ENCODE measurements around the gene SF3A2. TPM values are rescaled to one million over a fixed set of nuclear protein-coding genes. Genes with fewer than 3 reads are reported as not detected.

Gene SF3A2
- total and polyA plus RNA-seq, 2 experiments from 2014 or later = 21.2 to 75.3 TPM

DNA sequence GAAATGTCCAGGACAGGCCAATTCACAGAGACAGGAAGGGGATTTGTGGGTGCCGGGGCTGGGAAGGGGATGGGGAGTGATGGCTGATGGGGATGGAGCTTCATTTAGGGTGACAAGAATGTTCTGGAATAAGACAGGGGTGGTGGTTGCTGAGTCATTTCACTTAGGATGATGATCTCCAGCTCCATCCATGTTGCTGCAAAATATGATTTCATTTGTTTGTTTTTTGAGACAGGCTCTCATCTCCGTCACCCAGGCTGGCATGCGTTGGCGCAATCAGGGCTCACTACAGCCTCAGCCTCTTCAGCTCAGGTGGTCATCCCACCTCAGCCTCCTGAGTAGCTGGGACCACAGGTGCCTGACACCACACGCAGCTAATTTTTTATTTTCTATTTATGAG, 22.7 kb downstream of the SF3A2 start:
- no peaks in the 10 kb centered on the region for H3K9me2 ChIP-seq (replicated peaks; ENCODE audit: insufficient read depth)
- H3K4me3 ChIP-seq = no peak overlapping the region
- H3K36me3 ChIP-seq (replicated peaks; ENCODE audit: insufficient read depth, low read depth) = no peaks in the 10 kb centered on the region
- TF ChIP-seq EZH2 (IDR thresholded peaks at IDR 0.05; ENCODE audit: borderline replicate concordance) (no peak), EZH2phosphoT487 (IDR thresholded peaks at IDR 0.05; ENCODE audit: low read depth, severe bottlenecking, unreplicated experiment) (no peak)
- TF ChIP-seq, protein P1, sequence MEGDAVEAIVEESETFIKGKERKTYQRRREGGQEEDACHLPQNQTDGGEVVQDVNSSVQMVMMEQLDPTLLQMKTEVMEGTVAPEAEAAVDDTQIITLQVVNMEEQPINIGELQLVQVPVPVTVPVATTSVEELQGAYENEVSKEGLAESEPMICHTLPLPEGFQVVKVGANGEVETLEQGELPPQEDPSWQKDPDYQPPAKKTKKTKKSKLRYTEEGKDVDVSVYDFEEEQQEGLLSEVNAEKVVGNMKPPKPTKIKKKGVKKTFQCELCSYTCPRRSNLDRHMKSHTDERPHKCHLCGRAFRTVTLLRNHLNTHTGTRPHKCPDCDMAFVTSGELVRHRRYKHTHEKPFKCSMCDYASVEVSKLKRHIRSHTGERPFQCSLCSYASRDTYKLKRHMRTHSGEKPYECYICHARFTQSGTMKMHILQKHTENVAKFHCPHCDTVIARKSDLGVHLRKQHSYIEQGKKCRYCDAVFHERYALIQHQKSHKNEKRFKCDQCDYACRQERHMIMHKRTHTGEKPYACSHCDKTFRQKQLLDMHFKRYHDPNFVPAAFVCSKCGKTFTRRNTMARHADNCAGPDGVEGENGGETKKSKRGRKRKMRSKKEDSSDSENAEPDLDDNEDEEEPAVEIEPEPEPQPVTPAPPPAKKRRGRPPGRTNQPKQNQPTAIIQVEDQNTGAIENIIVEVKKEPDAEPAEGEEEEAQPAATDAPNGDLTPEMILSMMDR (IDR thresholded peaks at IDR 0.05; ENCODE audit: poor library complexity) = no peak
- H2AFZ ChIP-seq = no peak overlapping the region
- 93% methylated on average over 5 of the region's 5 CpGs for WGBS (ENCODE audit: low lambda C conversion rate, missing lambda C conversion rate)
- no peaks in the 10 kb centered on the region for H3K79me2 ChIP-seq
- DNase-seq (ENCODE audit: low spot score) = no peak
- no peak overlapping the region for H3K27ac ChIP-seq
- no peak overlapping the region for H3K4me2 ChIP-seq
- no peaks in the 10 kb centered on the region for H3K4me1 ChIP-seq (ENCODE audit: insufficient read depth)
- no peaks in the 10 kb centered on the region for H3K27me3 ChIP-seq
- H4K20me1 ChIP-seq (ENCODE audit: insufficient read depth, poor library complexity, severe bottlenecking) = no peaks in the 10 kb centered on the region
- no peaks in the 10 kb centered on the region for H3K9me3 ChIP-seq (ENCODE audit: low read depth)

DNA sequence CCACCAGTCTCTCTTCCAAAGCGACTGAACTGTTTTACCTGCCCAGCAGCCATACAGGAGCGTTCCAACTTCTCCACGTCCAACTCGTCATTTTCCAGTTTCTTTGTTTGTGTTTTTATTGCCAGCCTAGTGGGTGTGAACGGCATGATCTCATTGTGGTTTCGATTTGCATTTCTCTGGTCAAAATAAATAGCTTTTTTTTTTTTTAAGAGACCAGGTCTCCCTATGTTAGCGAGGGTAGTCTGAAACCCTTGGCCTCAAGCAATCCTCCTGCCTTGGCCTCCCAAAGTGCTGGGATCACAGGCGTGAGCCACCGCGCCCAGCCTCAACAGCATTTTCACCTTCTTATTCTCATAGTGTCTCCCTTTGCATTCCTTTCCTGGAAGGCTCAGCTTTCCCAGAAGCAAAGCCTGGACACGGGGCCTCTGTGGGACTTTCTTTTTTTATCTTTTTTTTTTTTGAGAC, 23.7 kb downstream of the SF3A2 start:
- H3K36me3 ChIP-seq (replicated peaks; ENCODE audit: insufficient read depth, low read depth) = no peaks in the 10 kb centered on the region
- no peaks in the 10 kb centered on the region for H3K4me1 ChIP-seq (ENCODE audit: insufficient read depth)
- TF ChIP-seq EZH2phosphoT487 (IDR thresholded peaks at IDR 0.05; ENCODE audit: low read depth, severe bottlenecking, unreplicated experiment) = no peak
- TF ChIP-seq, protein P1 (IDR thresholded peaks at IDR 0.05; ENCODE audit: poor library complexity) = no peak
- no peak for TF ChIP-seq EZH2 (IDR thresholded peaks at IDR 0.05; ENCODE audit: borderline replicate concordance)
- H3K27me3 ChIP-seq = no peaks in the 10 kb centered on the region
- H3K4me2 ChIP-seq = no peak overlapping the region
- no peaks in the 10 kb centered on the region for H3K79me2 ChIP-seq
- no peaks in the 10 kb centered on the region for H3K9me2 ChIP-seq (replicated peaks; ENCODE audit: insufficient read depth)
- H4K20me1 ChIP-seq (ENCODE audit: insufficient read depth, poor library complexity, severe bottlenecking) = no peaks in the 10 kb centered on the region
- H3K9me3 ChIP-seq (ENCODE audit: low read depth) = no peaks in the 10 kb centered on the region
- WGBS (ENCODE audit: low lambda C conversion rate, missing lambda C conversion rate) = 86% methylated on average over 11 of the region's 11 CpGs
- H3K4me3 ChIP-seq = no peak overlapping the region
- H2AFZ ChIP-seq = no peak overlapping the region
- no peak overlapping the region for H3K27ac ChIP-seq
- no peak for DNase-seq (ENCODE audit: low spot score)

DNA sequence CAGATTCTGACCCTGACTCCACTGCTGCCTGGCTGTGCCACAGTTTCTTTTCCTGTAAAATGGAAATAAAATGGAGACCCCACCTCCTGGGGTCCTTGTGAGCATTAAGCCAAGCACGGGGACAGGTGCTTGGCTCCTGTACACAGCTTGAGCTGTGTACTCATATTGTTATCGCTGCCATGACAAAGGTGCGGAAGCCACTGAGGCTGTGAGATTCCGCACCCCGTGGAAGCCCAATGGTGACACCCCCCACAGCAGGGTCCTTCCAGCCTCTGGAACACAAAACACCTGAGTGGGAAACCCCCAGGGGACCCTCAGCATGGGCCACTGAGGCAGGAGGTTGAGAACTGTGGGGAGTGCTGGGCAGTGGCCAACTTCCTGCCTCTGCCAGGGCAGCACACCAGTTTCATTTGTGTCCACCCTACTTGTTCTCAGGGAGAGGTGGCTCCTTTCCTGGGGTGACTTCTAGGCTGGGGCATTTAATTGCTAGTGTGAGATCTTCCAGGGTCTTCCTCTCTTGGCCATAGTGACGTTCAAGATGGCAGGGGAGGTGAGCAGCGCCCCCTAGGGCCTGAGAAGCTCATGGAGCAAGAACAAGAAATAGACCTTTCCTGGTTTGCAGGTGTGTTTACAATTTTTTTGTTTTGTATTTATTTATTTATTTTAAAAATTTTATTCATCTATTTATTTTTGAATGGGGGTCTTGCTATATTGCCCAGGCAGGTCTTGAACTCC, 25.0 kb downstream of the SF3A2 start:
- no peak overlapping the region for H3K4me2 ChIP-seq
- no peaks in the 10 kb centered on the region for H3K27me3 ChIP-seq
- no peaks in the 10 kb centered on the region for H3K4me1 ChIP-seq (ENCODE audit: insufficient read depth)
- H3K27ac ChIP-seq = no peak overlapping the region
- no peaks in the 10 kb centered on the region for H3K36me3 ChIP-seq (replicated peaks; ENCODE audit: insufficient read depth, low read depth)
- 74% methylated on average over 7 of the region's 7 CpGs for WGBS (ENCODE audit: low lambda C conversion rate, missing lambda C conversion rate)
- no peaks in the 10 kb centered on the region for H3K9me2 ChIP-seq (replicated peaks; ENCODE audit: insufficient read depth)
- DNase-seq (ENCODE audit: low spot score) = no peak
- no peak for TF ChIP-seq EZH2phosphoT487 (IDR thresholded peaks at IDR 0.05; ENCODE audit: low read depth, severe bottlenecking, unreplicated experiment)
- no peak for TF ChIP-seq EZH2 (IDR thresholded peaks at IDR 0.05; ENCODE audit: borderline replicate concordance)
- TF ChIP-seq, protein P1 (IDR thresholded peaks at IDR 0.05; ENCODE audit: poor library complexity) = peak; percentile 42
- H3K4me3 ChIP-seq = no peak overlapping the region
- H3K79me2 ChIP-seq = no peaks in the 10 kb centered on the region
- no peaks in the 10 kb centered on the region for H4K20me1 ChIP-seq (ENCODE audit: insufficient read depth, poor library complexity, severe bottlenecking)
- no peaks in the 10 kb centered on the region for H3K9me3 ChIP-seq (ENCODE audit: low read depth)
- no peak overlapping the region for H2AFZ ChIP-seq

All from hepatocyte (in vitro differentiated cells).